DND-41 (cell line): ENCODE data around the gene HIP1.
"Not testable (repeated sequence)": the region's sequence is repeated elsewhere in the genome, so short reads cannot be mapped to it uniquely, and the experiment has no call there.

ENCODE experiments used
- ATAC-seq: fragments of 200-7000 bp; cut with Tn5 transposase; 3 replicates; pipeline ENCODE4 v1.9.1; 2021; ENCODE audit warnings: low read depth; ENCODE audit not compliant: insufficient read depth
- DNase-seq: peaks from one replicate; pipeline ENCODE4 v3.0.0-alpha.2; 2020
- H2AFZ ChIP-seq: 2 replicates; pipeline ENCODE4 v1.6.0; 2012; ENCODE audit warnings: low read depth, low read length
- H3K27ac ChIP-seq: 2 replicates; pipeline ENCODE4 v1.5.1; 2012; ENCODE audit warnings: low read length, inconsistent platforms
- H3K27me3 ChIP-seq: fragments of 200-600 bp; sonication (generic); 2 replicates; pipeline ENCODE4 v1.6.0; 2012; ENCODE audit warnings: low read length, mild to moderate bottlenecking, inconsistent platforms; ENCODE audit not compliant: insufficient read depth, poor library complexity
- H3K36me3 ChIP-seq: 2 replicates; pipeline ENCODE4 v1.5.1; 2012; ENCODE audit warnings: low read length, inconsistent platforms; ENCODE audit not compliant: insufficient read depth
- H3K4me1 ChIP-seq: 2 replicates; pipeline ENCODE4 v1.5.1; 2012; ENCODE audit warnings: mild to moderate bottlenecking, low read length; ENCODE audit not compliant: insufficient read depth
- H3K4me2 ChIP-seq: 2 replicates; pipeline ENCODE4 v1.6.0; 2012; ENCODE audit warnings: mild to moderate bottlenecking, moderate library complexity, low read length, inconsistent platforms; ENCODE audit not compliant: insufficient read depth
- H3K4me3 ChIP-seq, 2 experiments: fragments of 200-600 bp in 1 of 2; shearing (Covaris generic) in 1 of 2; 2 replicates each; pipeline ENCODE4 v1.5.1; 2012 to 2016; ENCODE audit warnings: inconsistent platforms in 2 of 2, low read length in 2 of 2, mild to moderate bottlenecking in 2 of 2, low read depth in 1 of 2, moderate library complexity in 1 of 2
- H3K79me2 ChIP-seq: 2 replicates; pipeline ENCODE4 v1.6.0; 2012; ENCODE audit warnings: low read length, inconsistent platforms; ENCODE audit not compliant: insufficient read depth
- H3K9ac ChIP-seq: 2 replicates; pipeline ENCODE4 v1.6.0; 2012; ENCODE audit warnings: low read depth, mild to moderate bottlenecking, inconsistent platforms, low read length, moderate library complexity
- H3K9me3 ChIP-seq: 2 replicates; pipeline ENCODE4 v1.5.1; 2012; ENCODE audit warnings: low read length, moderate library complexity, mild to moderate bottlenecking, inconsistent platforms; ENCODE audit not compliant: insufficient read depth, severe bottlenecking
- H4K20me1 ChIP-seq: 2 replicates; pipeline ENCODE4 v1.6.0; 2012; ENCODE audit warnings: low read length; ENCODE audit not compliant: insufficient read depth
- EZH2 ChIP-seq: IDR thresholded peaks from 3 replicates; pipeline ENCODE4 v1.6.1; 2012; ENCODE audit warnings: borderline replicate concordance, low read depth, mild to moderate bottlenecking, moderate library complexity, low read length, inconsistent platforms; ENCODE audit not compliant: severe bottlenecking
- TF ChIP-seq, protein P1 (sequence below): IDR thresholded peaks from 2 replicates; pipeline ENCODE4 v1.5.1; 2012; ENCODE audit warnings: borderline replicate concordance, low read length, moderate library complexity, mild to moderate bottlenecking; ENCODE audit not compliant: poor library complexity, severe bottlenecking; ENCODE audit errors: extremely low read depth

HIP1 gene

DNA sequence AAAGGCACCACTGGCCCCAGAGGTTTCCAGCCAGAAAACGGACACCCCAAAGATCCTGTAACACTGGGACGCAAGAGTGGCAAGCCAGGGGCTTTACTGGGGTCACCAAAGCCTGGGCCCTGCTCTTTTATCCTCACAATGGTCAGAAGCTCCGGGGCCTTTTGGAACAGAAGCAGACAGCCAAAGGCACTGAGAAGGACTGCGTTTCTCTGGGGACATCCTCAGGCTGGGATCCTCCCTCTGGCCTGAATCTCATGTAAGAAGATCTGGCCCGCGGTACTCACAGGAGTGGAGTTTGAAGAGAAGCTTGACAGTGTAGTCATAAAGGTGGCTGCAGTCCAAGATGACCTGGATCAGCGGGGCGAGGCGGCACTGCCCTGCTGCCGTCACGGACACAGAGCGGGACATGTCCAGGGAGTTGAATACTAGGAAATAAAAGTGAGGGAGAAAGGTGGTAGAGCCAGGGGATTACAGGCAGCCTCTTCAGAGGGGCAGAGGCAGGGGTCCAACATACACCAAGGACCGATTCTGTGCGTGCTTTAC, 165.2 kb downstream of the HIP1 start:
- DNase-seq (no peak), ATAC-seq (no peak)
- H3K79me2 ChIP-seq, result no peaks in the 10 kb centered on the region
- H3K27me3 ChIP-seq, result peaks cover 6% of the 10 kb centered on the region
- no peaks in the 10 kb centered on the region for H4K20me1 ChIP-seq
- no peak overlapping the region for H3K4me3 ChIP-seq
- no peak overlapping the region for H3K9ac ChIP-seq
- TF ChIP-seq, protein P1, sequence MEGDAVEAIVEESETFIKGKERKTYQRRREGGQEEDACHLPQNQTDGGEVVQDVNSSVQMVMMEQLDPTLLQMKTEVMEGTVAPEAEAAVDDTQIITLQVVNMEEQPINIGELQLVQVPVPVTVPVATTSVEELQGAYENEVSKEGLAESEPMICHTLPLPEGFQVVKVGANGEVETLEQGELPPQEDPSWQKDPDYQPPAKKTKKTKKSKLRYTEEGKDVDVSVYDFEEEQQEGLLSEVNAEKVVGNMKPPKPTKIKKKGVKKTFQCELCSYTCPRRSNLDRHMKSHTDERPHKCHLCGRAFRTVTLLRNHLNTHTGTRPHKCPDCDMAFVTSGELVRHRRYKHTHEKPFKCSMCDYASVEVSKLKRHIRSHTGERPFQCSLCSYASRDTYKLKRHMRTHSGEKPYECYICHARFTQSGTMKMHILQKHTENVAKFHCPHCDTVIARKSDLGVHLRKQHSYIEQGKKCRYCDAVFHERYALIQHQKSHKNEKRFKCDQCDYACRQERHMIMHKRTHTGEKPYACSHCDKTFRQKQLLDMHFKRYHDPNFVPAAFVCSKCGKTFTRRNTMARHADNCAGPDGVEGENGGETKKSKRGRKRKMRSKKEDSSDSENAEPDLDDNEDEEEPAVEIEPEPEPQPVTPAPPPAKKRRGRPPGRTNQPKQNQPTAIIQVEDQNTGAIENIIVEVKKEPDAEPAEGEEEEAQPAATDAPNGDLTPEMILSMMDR, result no peak
- no peak for TF ChIP-seq EZH2
- H3K4me2 ChIP-seq, result no peak overlapping the region
- no peaks in the 10 kb centered on the region for H3K36me3 ChIP-seq
- no peak overlapping the region for H2AFZ ChIP-seq
- no peaks in the 10 kb centered on the region for H3K4me1 ChIP-seq
- no peaks in the 10 kb centered on the region for H3K9me3 ChIP-seq
- no peak overlapping the region for H3K27ac ChIP-seq

DNA sequence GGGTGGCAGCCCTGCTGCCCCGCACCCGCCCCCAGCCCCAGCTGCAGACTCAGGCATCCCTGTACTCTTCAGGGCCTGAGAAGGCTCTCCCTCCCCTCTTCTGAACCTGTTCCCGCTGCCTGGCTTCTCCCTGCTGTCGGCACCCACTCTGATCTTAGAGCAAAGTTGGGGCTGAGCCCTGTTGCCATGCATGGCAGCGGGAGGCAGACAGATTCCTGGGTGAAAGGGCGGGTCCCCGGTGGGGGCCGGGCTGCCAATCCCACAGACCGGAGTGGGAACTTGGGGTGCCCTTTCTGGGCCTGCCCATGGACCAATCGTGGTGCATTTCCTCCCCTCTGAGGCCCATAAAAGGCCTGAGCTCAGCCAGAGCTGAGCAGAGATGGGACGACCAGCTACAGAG, 165.9 kb downstream of the HIP1 start:
- Histone ChIP-seq H2AFZ (no peak overlapping the region), H3K36me3 (no peaks in the 10 kb centered on the region), H3K4me1 (no peaks in the 10 kb centered on the region), H3K9ac (no peak overlapping the region), H3K27me3 (peaks cover 6% of the 10 kb centered on the region), H3K4me3 (no peak overlapping the region), H4K20me1 (no peaks in the 10 kb centered on the region), H3K79me2 (no peaks in the 10 kb centered on the region), H3K27ac (no peak overlapping the region), H3K9me3 (no peaks in the 10 kb centered on the region), H3K4me2 (no peak overlapping the region)
- TF ChIP-seq, protein P1, result no peak
- TF ChIP-seq EZH2, result no peak
- DNase-seq (no peak), ATAC-seq (no peak)

DNA sequence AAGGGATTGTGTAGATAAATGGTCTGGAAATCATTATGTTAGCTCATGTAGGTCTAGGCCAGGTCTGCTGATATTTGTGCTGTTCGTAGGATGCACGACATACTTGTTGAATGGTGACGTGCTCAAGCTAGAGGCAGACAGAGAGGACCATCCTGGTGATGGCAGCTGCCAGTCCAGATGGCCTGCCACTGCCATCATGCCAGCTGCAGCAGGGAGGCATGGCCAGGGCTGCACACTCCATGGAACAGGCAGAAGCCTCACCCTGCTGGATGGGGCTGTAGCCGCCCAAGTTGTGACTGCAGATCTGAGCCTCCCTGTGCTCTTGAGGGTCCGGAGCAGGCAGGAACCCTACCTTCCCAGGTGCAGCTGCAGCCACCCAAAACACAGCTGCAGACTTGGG, 166.3 kb downstream of the HIP1 start:
- no peak overlapping the region for H3K4me2 ChIP-seq
- no peaks in the 10 kb centered on the region for H3K4me1 ChIP-seq
- no peak for TF ChIP-seq EZH2
- TF ChIP-seq, protein P1, result no peak
- no peaks in the 10 kb centered on the region for H4K20me1 ChIP-seq
- H3K36me3 ChIP-seq, result no peaks in the 10 kb centered on the region
- no peaks in the 10 kb centered on the region for H3K79me2 ChIP-seq
- no peaks in the 10 kb centered on the region for H3K9me3 ChIP-seq
- no peak overlapping the region for H3K9ac ChIP-seq
- DNase-seq (no peak), ATAC-seq (no peak)
- H3K27ac ChIP-seq, result no peak overlapping the region
- H3K4me3 ChIP-seq, result no peak overlapping the region
- H2AFZ ChIP-seq, result no peak overlapping the region
- peaks cover 5% of the 10 kb centered on the region for H3K27me3 ChIP-seq

DNA sequence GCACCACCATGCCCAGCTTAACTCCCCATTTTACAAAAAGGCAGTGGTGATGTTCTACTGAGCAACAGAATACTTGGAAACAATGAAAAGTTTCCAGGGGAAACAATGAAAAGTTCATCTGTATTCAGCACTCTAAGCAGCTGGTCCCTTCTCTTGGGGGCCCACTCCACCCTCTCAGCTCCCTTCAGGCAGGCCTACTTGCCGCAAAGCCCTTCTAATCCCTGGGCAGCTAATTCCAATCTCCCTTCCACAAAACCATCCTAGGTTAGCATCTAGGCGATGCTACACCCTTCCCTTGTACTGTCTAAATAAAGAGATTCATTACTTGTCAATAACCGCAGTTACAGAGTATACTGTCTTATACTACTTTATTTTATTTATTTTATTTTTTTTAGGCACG, 167.5 kb downstream of the HIP1 start:
- no peak overlapping the region for H2AFZ ChIP-seq
- H3K4me1 ChIP-seq, result no peaks in the 10 kb centered on the region
- ATAC-seq (no peak), DNase-seq (no peak)
- H3K36me3 ChIP-seq, result no peaks in the 10 kb centered on the region
- H3K79me2 ChIP-seq, result no peaks in the 10 kb centered on the region
- H4K20me1 ChIP-seq, result no peaks in the 10 kb centered on the region
- H3K9me3 ChIP-seq, result no peaks in the 10 kb centered on the region
- no peak overlapping the region for H3K9ac ChIP-seq
- H3K27me3 ChIP-seq, result no peaks in the 10 kb centered on the region
- no peak overlapping the region for H3K4me3 ChIP-seq
- H3K27ac ChIP-seq, result no peak overlapping the region
- no peak for TF ChIP-seq EZH2
- TF ChIP-seq, protein P1, result no peak
- H3K4me2 ChIP-seq, result no peak overlapping the region

DNA sequence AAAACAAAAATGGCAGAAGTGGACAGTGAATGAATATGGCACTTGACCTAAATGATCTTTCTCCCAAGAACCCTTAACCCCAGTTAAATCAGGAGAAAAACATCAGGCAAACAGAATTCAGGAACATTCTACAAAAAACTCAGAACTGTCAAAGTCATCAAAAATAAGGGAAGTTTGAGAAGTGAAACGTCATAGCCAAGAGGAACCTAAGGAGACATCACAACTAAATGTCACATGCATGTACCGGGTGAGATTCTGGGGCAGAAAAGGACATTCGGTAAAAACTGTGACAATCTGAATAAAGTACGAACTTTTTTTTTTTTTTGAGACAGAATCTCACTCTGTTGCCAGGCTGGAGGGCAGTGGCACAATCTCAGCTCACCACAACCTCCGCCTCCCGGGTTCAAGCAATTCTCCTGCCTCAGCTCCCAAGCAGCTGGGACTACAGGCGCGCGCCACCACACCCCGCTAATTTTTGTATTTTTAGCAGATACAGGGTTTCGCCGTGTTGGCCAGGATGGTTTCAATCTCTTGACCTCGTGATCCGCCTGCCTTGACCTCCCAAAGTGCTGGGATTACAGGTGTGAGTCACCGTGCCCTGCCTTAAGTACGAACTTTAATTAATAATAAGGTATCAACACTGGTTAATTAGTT, 169.0 kb downstream of the HIP1 start:
- DNase-seq, H3K27ac ChIP-seq, H3K79me2 ChIP-seq, H3K4me2 ChIP-seq, H3K36me3 ChIP-seq, H3K27me3 ChIP-seq, ATAC-seq, H3K4me3 ChIP-seq, H3K4me1 ChIP-seq, H4K20me1 ChIP-seq, H2AFZ ChIP-seq, H3K9me3 ChIP-seq, H3K9ac ChIP-seq: not testable (repeated sequence)
